ENCODE results near the gene NEAT1. TPM values are rescaled to one million over a fixed set of nuclear protein-coding genes. Genes with fewer than 3 reads are reported as not detected.
"Not testable (repeated sequence)": the region's sequence is repeated elsewhere in the genome, so short reads cannot be mapped to it uniquely, and the experiment has no call there.

The NEAT1 gene
- total RNA-seq, 1 donor from 2014 or later = 229 TPM

DNA sequence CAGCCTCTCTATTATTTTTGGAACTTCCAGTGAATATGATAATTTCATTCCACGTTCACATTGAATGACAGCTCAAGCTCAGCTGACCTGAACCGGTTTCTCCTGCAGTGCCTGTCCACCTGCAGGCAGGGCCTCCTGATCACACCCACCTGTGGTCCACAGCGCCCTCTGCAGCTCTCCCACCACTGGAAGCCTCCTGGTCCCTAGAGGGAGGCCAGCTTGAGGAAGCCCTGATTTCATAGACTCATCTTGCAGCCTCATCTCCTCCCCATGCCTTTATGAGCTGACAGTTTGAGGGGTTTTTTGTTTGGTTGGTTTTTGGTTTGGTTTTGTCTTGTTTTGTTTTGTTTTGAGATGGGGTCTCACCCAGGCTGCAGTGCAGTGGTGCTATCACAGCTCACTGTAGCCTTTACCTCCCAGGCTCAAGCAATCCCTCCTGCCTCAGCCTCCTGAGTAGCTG lies 46.3 kb downstream of the NEAT1 start:
- TF ChIP-seq, protein P1, sequence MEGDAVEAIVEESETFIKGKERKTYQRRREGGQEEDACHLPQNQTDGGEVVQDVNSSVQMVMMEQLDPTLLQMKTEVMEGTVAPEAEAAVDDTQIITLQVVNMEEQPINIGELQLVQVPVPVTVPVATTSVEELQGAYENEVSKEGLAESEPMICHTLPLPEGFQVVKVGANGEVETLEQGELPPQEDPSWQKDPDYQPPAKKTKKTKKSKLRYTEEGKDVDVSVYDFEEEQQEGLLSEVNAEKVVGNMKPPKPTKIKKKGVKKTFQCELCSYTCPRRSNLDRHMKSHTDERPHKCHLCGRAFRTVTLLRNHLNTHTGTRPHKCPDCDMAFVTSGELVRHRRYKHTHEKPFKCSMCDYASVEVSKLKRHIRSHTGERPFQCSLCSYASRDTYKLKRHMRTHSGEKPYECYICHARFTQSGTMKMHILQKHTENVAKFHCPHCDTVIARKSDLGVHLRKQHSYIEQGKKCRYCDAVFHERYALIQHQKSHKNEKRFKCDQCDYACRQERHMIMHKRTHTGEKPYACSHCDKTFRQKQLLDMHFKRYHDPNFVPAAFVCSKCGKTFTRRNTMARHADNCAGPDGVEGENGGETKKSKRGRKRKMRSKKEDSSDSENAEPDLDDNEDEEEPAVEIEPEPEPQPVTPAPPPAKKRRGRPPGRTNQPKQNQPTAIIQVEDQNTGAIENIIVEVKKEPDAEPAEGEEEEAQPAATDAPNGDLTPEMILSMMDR (conservative IDR thresholded peaks at IDR 0.05) = peak; percentile 60
- Mint-ChIP-seq H3K36me3 (no peaks in the 10 kb centered on the region), H3K4me1 (ENCODE audit: unreplicated experiment) (peaks cover 18% of the 10 kb centered on the region), H3K4me3 (peak overlapping the region; percentile 31), H3K27ac (peak overlapping the region; percentile 79), H3K27me3 (no peaks in the 10 kb centered on the region), H3K9me3 (no peaks in the 10 kb centered on the region)
- DNase-seq (ENCODE audit: extremely low spot score, unreplicated experiment) = no peak

- no peaks in the 10 kb centered on the region for H3K9me3 Mint-ChIP-seq
- peak overlapping the region; percentile 77 for H3K27ac Mint-ChIP-seq
- H3K36me3 Mint-ChIP-seq = no peaks in the 10 kb centered on the region
- peaks cover 18% of the 10 kb centered on the region for H3K4me1 Mint-ChIP-seq (ENCODE audit: unreplicated experiment)
- H3K4me3 Mint-ChIP-seq = no peak overlapping the region
- DNase-seq (ENCODE audit: extremely low spot score, unreplicated experiment) = no peak
- H3K27me3 Mint-ChIP-seq = no peaks in the 10 kb centered on the region
- TF ChIP-seq, protein P1 (conservative IDR thresholded peaks at IDR 0.05) = no peak
These were observed 47.9 kb downstream of the NEAT1 start for GRCh38 chr11:65470433-65471049.

GRCh38 chr11:65471447-65471891 lies 48.9 kb downstream of the NEAT1 start:
- no peak for DNase-seq (ENCODE audit: extremely low spot score, unreplicated experiment)

DNA sequence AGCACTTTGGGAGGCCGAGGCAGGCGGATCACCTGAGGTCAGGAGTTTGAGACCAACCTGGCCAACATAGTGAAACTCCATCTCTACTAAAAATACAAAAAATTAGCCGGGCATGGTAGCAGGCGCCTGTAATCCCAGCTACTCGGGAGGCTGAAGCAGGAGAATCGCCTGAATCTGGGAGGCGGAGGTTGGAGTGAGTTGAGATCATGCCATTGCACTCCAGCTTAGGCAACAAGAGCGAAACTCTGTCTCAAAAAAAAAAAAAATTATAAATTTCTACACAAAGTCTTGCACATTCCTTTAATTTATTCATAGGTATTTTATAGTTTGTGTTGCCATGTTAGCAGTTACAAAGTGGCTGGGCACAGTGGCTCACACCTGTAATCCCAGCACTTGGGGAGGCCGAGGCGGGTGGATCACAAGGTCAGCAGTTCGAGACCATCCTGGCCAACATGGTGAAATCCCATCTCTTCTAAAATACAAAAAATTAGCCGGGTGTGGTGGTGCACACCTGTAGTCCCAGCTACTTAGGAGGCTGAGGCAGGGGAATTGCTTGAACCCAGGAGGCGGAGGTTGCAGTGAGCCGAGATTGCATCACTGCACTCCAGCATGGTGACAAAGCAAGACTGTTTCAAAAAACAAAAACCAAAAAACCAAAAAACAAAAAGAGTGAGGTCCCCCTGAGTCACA lies 50.1 kb downstream of the NEAT1 start:
- DNase-seq (ENCODE audit: extremely low spot score, unreplicated experiment); H3K27me3 Mint-ChIP-seq; H3K36me3 Mint-ChIP-seq; H3K4me3 Mint-ChIP-seq; H3K9me3 Mint-ChIP-seq: not testable (repeated sequence)
- Mint-ChIP-seq H3K4me1 (ENCODE audit: unreplicated experiment) (peaks cover 11% of the 10 kb centered on the region), H3K27ac (peak overlapping the region; percentile 93)

More at GRCh38 chr11:65471447-65471891, 48.9 kb downstream of the NEAT1 start:
- Mint-ChIP-seq H3K4me3 (no peak overlapping the region), H3K27me3 (no peaks in the 10 kb centered on the region), H3K9me3 (no peaks in the 10 kb centered on the region), H3K27ac (peak overlapping the region; percentile 93), H3K4me1 (ENCODE audit: unreplicated experiment) (peaks cover 14% of the 10 kb centered on the region), H3K36me3 (no peaks in the 10 kb centered on the region)
- TF ChIP-seq, protein P1 (conservative IDR thresholded peaks at IDR 0.05) = peak; percentile 62

GRCh38 chr11:65473278-65473860 lies 50.8 kb downstream of the NEAT1 start:
- Mint-ChIP-seq H3K36me3 (no peaks in the 10 kb centered on the region), H3K4me1 (ENCODE audit: unreplicated experiment) (peaks cover 7% of the 10 kb centered on the region), H3K27me3 (no peaks in the 10 kb centered on the region), H3K4me3 (no peak overlapping the region), H3K9me3 (no peaks in the 10 kb centered on the region), H3K27ac (no peak overlapping the region)
- DNase-seq (ENCODE audit: extremely low spot score, unreplicated experiment) = no peak
- TF ChIP-seq, protein P1 (conservative IDR thresholded peaks at IDR 0.05) = no peak

DNA sequence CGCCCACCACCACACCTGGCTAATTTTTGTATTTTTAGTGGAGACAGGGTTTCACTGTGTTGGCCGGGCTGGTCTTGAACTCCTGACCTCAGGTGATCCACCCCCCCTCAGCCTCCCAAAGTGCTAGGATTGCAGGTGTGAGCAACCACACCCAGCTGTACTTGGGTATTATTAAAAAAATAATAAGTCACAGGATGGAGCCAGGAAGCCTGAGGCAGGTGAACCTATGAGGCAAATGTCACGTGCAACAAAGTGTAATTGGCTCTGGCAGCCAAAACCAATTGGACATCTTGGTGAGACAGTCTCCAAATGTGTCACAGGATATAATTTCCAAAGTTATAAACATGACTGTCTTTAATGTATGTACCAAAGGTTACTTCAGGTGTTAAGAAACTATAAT lies 52.3 kb downstream of the NEAT1 start:
- TF ChIP-seq, protein P1 (conservative IDR thresholded peaks at IDR 0.05) = no peak
- no peaks in the 10 kb centered on the region for H3K27me3 Mint-ChIP-seq
- H3K36me3 Mint-ChIP-seq = no peaks in the 10 kb centered on the region
- peak overlapping the region; percentile 77 for H3K27ac Mint-ChIP-seq
- H3K9me3 Mint-ChIP-seq = no peaks in the 10 kb centered on the region
- H3K4me3 Mint-ChIP-seq = peak overlapping the region; percentile 34
- DNase-seq (ENCODE audit: extremely low spot score, unreplicated experiment) = no peak
- H3K4me1 Mint-ChIP-seq (ENCODE audit: unreplicated experiment) = peaks cover 16% of the 10 kb centered on the region

All from type B pancreatic cell (in vitro differentiated cells).